ENCODE results near the gene WDR17. TPM values are rescaled to one million over a fixed set of nuclear protein-coding genes. Genes with fewer than 3 reads are reported as not detected.

The WDR17 gene
- total RNA-seq = 0.17 and 0.58 TPM in 2 replicates

- peak within 1 kb of the TSS; percentile 88 for H3K4me3 ChIP-seq (ENCODE audit: low read depth, low read length)
- DNase-seq (ENCODE audit: low read depth) = peak; percentile 40
- TF ChIP-seq CTCF (conservative IDR thresholded peaks at IDR 0.05; ENCODE audit: low read depth, low read length) = no peak
These were observed at the start of gene WDR17 for GRCh38 chr4:176065435-176066291. Gene WDR17 (plus strand): TSS chr4:176065841. CDS start chr4:176111581, 45,740 bp downstream.

- TF ChIP-seq CTCF (conservative IDR thresholded peaks at IDR 0.05; ENCODE audit: low read depth, low read length) = no peak
- no peak for DNase-seq (ENCODE audit: low read depth)
These were observed 49.0 kb upstream of the WDR17 start for GRCh38 chr4:176016601-176017000.

GRCh38 chr4:176020481-176021085 is 45.1 kb upstream of the WDR17 start:
- no peak for TF ChIP-seq CTCF (conservative IDR thresholded peaks at IDR 0.05; ENCODE audit: low read depth, low read length)
- H3K4me3 ChIP-seq (ENCODE audit: low read depth, low read length) = no peak overlapping the region
- no peak for DNase-seq (ENCODE audit: low read depth)

More at GRCh38 chr4:176016601-176017000, 49.0 kb upstream of the WDR17 start:
- no peak overlapping the region for H3K4me3 ChIP-seq (ENCODE audit: low read depth, low read length)

GRCh38 chr4:176030391-176030790 is 35.2 kb upstream of the WDR17 start:
- DNase-seq (ENCODE audit: low read depth) = no peak
- H3K4me3 ChIP-seq (ENCODE audit: low read depth, low read length) = no peak overlapping the region
- TF ChIP-seq CTCF (conservative IDR thresholded peaks at IDR 0.05; ENCODE audit: low read depth, low read length) = no peak

- H3K4me3 ChIP-seq (ENCODE audit: low read depth, low read length) = no peak overlapping the region
- TF ChIP-seq CTCF (conservative IDR thresholded peaks at IDR 0.05; ENCODE audit: low read depth, low read length) = no peak
- DNase-seq (ENCODE audit: low read depth) = no peak
These were observed 33.7 kb upstream of the WDR17 start for GRCh38 chr4:176031922-176032321.

- H3K4me3 ChIP-seq (ENCODE audit: low read depth, low read length) = no peak overlapping the region
- no peak for TF ChIP-seq CTCF (conservative IDR thresholded peaks at IDR 0.05; ENCODE audit: low read depth, low read length)
- DNase-seq (ENCODE audit: low read depth) = no peak
These were observed 33.2 kb upstream of the WDR17 start for GRCh38 chr4:176032454-176032853.

All from epithelial cell of proximal tubule (primary cell).